Duodenal mucosa (tissue), 2 donors: ENCODE data around the gene RFX7.
"Not testable (repeated sequence)": the region's sequence is repeated elsewhere in the genome, so short reads cannot be mapped to it uniquely, and the experiment has no call there.

Experiments used
- H3K27ac ChIP-seq: one replicate; pipeline ENCODE4 v1.7.0; 2013; ENCODE audit warnings: low read depth, low read length
- H3K27me3 ChIP-seq, 2 donors: one replicate each; pipeline ENCODE4 v1.7.0; 2013; ENCODE audit warnings: low read length in 2 of 2, control low read depth in 1 of 2; ENCODE audit not compliant: insufficient read depth in 2 of 2, control insufficient read depth in 1 of 2
- H3K36me3 ChIP-seq, 2 donors: one replicate each; pipeline ENCODE4 v1.7.0; 2013; ENCODE audit warnings: low read length in 2 of 2, control low read depth in 1 of 2; ENCODE audit not compliant: insufficient read depth in 2 of 2, control insufficient read depth in 1 of 2
- H3K4me1 ChIP-seq, 2 donors: one replicate each; pipeline ENCODE4 v1.7.0; 2013; ENCODE audit warnings: low read length in 2 of 2, control low read depth in 1 of 2; ENCODE audit not compliant: insufficient read depth in 2 of 2, control insufficient read depth in 1 of 2
- H3K4me3 ChIP-seq, 2 donors: one replicate each; pipeline ENCODE4 v1.7.0; 2013; ENCODE audit warnings: low read length in 2 of 2, low read depth in 1 of 2
- H3K9ac ChIP-seq, 2 donors: one replicate each; pipeline ENCODE4 v1.7.0; 2013; ENCODE audit warnings: low read length in 2 of 2, low read depth in 1 of 2
- H3K9me3 ChIP-seq, 2 donors: one replicate each; pipeline ENCODE4 v1.7.0; 2013; ENCODE audit warnings: low read length in 2 of 2, control low read depth in 1 of 2; ENCODE audit not compliant: control insufficient read depth in 1 of 2

The RFX7 gene

GRCh38 chr15:56207711-56208110, 36.0 kb downstream of the RFX7 start:
- H3K4me1 ChIP-seq: peaks cover 4 to 14% of the 10 kb centered on the region in 2 donors
- no peak overlapping the region for H3K4me3 ChIP-seq
- H3K27me3 ChIP-seq: no peaks in the 10 kb centered on the region
- H3K9me3 ChIP-seq: no peaks in the 10 kb centered on the region
- H3K9ac ChIP-seq: no peak overlapping the region
- no peaks in the 10 kb centered on the region for H3K36me3 ChIP-seq
- no peak overlapping the region for H3K27ac ChIP-seq

DNA sequence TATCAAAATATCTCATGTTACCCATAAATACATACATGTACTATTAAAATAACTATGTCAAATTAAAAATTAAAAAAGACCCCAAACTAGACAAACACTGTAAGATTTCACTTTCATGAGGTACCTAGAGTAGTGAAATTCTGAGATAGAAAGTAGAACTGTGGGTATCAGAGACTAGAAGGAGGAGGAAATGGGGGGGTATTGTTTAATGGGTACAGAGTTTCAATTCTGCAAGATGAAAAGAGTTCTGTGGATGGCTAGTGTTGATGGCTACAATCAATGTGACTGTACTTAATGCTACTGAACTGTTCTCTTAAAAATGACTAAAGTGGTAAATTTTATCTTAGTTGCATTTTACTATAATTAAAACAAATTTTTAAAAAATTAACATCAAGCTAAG, 36.6 kb downstream of the RFX7 start:
- no peaks in the 10 kb centered on the region for H3K27me3 ChIP-seq
- H3K4me3 ChIP-seq: no peak overlapping the region
- no peaks in the 10 kb centered on the region for H3K36me3 ChIP-seq
- H3K9ac ChIP-seq: no peak overlapping the region
- peaks cover 4 to 14% of the 10 kb centered on the region in 2 donors for H3K4me1 ChIP-seq
- no peaks in the 10 kb centered on the region for H3K9me3 ChIP-seq
- H3K27ac ChIP-seq: no peak overlapping the region

- Histone ChIP-seq H3K9me3 (no peaks in the 10 kb centered on the region), H3K27ac (no peak overlapping the region), H3K4me1 (peaks cover 4 to 14% of the 10 kb centered on the region in 2 donors), H3K9ac (no peak overlapping the region), H3K36me3 (no peaks in the 10 kb centered on the region), H3K4me3 (no peak overlapping the region), H3K27me3 (no peaks in the 10 kb centered on the region)
Observed at GRCh38 chr15:56205061-56205876, 38.4 kb downstream of the RFX7 start.

DNA sequence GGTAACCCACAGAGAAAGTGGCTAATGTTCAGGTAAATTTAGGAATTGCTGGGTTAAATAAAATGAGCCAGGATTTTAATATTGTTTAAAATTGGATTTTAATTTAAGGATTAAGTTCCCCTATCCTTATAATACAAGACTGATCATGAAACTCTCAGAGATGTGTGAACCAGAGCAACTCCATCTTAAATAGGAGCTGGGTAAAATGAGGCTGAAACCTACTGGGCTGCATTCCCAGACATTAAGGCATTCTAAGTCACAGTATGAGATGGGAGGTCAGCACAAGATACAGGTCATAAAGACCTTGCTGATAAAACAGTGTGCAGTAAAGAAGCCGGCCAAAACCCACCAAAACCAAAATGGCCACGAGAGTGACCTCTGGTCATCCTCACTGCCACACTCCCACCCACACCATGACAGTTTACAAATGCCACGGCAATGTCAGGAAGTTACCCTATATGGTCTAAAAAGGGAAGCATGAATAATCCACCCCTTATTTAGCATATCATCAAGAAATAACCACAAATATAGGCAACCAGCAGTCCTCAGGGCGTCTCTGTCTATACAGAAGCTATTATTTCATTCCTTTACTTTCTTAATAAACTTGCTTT, 40.3 kb downstream of the RFX7 start:
- not testable (repeated sequence) for H3K36me3 ChIP-seq, H3K9me3 ChIP-seq, H3K9ac ChIP-seq, H3K27me3 ChIP-seq, H3K4me3 ChIP-seq, H3K27ac ChIP-seq
- H3K4me1 ChIP-seq: peaks cover 4 to 14% of the 10 kb centered on the region in 2 donors

GRCh38 chr15:56202701-56203100, 41.0 kb downstream of the RFX7 start:
- H3K27me3 ChIP-seq: no peaks in the 10 kb centered on the region
- no peaks in the 10 kb centered on the region for H3K36me3 ChIP-seq
- H3K9me3 ChIP-seq: no peaks in the 10 kb centered on the region
- peaks cover 0 to 7% of the 10 kb centered on the region in 2 donors for H3K4me1 ChIP-seq
- no peak overlapping the region for H3K27ac ChIP-seq
- H3K9ac ChIP-seq: no peak overlapping the region
- H3K4me3 ChIP-seq: no peak overlapping the region

DNA sequence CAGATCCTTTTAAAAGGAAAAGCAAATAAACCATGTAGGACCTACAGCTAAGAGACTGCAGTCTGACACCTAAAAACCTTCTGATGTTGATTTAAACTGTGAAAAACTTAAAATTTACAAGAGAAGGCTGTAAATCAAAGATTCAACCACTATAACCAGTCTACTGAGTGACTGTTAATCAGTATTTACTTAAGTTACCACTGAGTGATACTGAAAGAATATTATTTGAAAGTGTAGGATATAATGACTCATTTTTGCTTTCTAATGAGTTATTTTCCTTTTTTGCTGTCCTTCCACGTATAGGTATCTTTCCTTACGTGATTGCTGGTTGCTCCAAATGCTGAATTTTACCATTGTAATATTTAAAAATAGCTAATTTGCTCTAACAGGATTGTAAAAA, 44.6 kb downstream of the RFX7 start:
- H3K9me3 ChIP-seq: no peaks in the 10 kb centered on the region
- H3K27ac ChIP-seq: no peak overlapping the region
- no peak overlapping the region for H3K4me3 ChIP-seq
- no peaks in the 10 kb centered on the region for H3K27me3 ChIP-seq
- no peaks in the 10 kb centered on the region for H3K4me1 ChIP-seq
- no peaks in the 10 kb centered on the region for H3K36me3 ChIP-seq
- no peak overlapping the region for H3K9ac ChIP-seq

- Histone ChIP-seq H3K36me3 (no peaks in the 10 kb centered on the region), H3K4me3 (no peak overlapping the region), H3K27ac (no peak overlapping the region), H3K9me3 (no peaks in the 10 kb centered on the region), H3K4me1 (no peaks in the 10 kb centered on the region), H3K9ac (no peak overlapping the region), H3K27me3 (no peaks in the 10 kb centered on the region)
Observed at GRCh38 chr15:56194035-56194434, 49.6 kb downstream of the RFX7 start.

DNA sequence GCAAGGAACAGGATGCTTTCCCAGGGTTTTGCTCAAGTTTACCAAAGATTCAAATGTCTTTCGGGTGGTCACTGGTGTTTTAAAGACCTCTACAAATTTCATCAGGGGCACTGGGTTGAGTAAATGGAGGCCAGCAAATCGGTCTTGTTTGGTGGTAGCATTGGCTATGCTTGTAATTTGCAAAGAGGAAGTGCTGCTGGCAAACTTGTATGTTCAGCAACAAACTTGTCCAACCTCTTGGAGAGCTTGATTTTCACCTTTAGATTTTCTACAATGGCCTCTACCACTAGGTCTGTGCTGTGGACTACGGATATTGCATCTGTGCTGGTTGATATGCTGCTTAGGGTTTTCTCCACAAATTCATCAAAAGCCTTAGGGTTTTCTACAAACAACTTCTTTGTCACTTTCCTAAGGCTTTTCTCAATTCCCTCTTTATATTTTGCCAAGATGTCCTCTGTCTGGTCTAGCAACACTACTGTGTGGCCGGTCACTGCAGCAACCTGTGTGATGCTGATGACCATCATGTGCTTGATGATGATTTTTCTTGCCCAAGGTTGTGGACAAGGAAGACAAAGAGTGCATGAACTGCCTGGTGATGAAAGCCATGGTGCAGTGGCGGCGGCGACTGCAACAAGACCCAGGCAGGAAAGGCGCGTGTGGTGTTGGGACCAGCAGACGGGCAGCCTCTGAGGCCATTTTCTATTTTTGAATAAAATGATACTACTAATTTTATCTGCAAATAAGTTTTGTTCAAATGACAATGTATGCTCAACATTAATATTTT, 50.8 kb downstream of the RFX7 start:
- H3K4me1 ChIP-seq: peaks cover 0 to 3% of the 10 kb centered on the region in 2 donors
- no peak overlapping the region for H3K9ac ChIP-seq
- H3K27me3 ChIP-seq: no peaks in the 10 kb centered on the region
- H3K9me3 ChIP-seq: no peaks in the 10 kb centered on the region
- H3K27ac ChIP-seq: no peak overlapping the region
- no peaks in the 10 kb centered on the region for H3K36me3 ChIP-seq
- no peak overlapping the region for H3K4me3 ChIP-seq

DNA sequence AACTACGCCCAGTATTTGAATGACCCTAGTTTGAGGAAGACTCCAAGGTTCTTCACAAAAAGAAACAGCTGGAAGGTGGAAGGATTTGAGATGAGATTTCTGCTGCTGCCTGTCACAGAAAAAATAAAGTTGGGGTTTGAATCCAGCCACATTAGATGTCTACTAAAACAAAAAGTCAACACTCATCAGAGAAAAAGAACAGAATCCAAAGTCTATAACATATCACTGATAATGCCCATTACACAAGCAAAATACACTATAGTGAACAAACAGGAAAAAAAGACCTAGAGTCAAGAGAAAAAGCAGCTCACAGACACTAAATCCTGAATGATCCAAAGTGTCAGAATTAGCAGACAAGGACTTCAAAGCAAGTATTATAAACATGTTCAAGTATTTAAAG, 56.0 kb downstream of the RFX7 start:
- Histone ChIP-seq H3K9ac (no peak overlapping the region), H3K4me1 (peaks cover 0 to 10% of the 10 kb centered on the region in 2 donors), H3K9me3 (no peaks in the 10 kb centered on the region), H3K36me3 (no peaks in the 10 kb centered on the region), H3K4me3 (no peak overlapping the region), H3K27me3 (no peaks in the 10 kb centered on the region), H3K27ac (no peak overlapping the region)

GRCh38 chr15:56185980-56186379, 57.7 kb downstream of the RFX7 start:
- H3K27me3 ChIP-seq: no peaks in the 10 kb centered on the region
- H3K27ac ChIP-seq: no peak overlapping the region
- H3K4me1 ChIP-seq: peaks cover 1 to 10% of the 10 kb centered on the region in 2 donors
- no peaks in the 10 kb centered on the region for H3K9me3 ChIP-seq
- H3K4me3 ChIP-seq: no peak overlapping the region
- no peak overlapping the region for H3K9ac ChIP-seq
- no peaks in the 10 kb centered on the region for H3K36me3 ChIP-seq
